AG10803 (cell line): ENCODE measurements around the gene FBLN7.

ENCODE experiments used
- DNase-seq: peaks from one replicate; pipeline ENCODE4 v3.0.0; 2010; ENCODE audit warnings: low read depth
- H3K4me3 ChIP-seq: 2 replicates; pipeline ENCODE4 v1.5.1; 2011; ENCODE audit warnings: mild to moderate bottlenecking, low read length, control low read depth
- CTCF ChIP-seq: conservative IDR thresholded peaks from 2 replicates; pipeline ENCODE4 v1.5.1; 2011; ENCODE audit warnings: mild to moderate bottlenecking, low read length, control low read depth, inconsistent platforms

FBLN7 gene, protein sequence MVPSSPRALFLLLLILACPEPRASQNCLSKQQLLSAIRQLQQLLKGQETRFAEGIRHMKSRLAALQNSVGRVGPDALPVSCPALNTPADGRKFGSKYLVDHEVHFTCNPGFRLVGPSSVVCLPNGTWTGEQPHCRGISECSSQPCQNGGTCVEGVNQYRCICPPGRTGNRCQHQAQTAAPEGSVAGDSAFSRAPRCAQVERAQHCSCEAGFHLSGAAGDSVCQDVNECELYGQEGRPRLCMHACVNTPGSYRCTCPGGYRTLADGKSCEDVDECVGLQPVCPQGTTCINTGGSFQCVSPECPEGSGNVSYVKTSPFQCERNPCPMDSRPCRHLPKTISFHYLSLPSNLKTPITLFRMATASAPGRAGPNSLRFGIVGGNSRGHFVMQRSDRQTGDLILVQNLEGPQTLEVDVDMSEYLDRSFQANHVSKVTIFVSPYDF

DNA sequence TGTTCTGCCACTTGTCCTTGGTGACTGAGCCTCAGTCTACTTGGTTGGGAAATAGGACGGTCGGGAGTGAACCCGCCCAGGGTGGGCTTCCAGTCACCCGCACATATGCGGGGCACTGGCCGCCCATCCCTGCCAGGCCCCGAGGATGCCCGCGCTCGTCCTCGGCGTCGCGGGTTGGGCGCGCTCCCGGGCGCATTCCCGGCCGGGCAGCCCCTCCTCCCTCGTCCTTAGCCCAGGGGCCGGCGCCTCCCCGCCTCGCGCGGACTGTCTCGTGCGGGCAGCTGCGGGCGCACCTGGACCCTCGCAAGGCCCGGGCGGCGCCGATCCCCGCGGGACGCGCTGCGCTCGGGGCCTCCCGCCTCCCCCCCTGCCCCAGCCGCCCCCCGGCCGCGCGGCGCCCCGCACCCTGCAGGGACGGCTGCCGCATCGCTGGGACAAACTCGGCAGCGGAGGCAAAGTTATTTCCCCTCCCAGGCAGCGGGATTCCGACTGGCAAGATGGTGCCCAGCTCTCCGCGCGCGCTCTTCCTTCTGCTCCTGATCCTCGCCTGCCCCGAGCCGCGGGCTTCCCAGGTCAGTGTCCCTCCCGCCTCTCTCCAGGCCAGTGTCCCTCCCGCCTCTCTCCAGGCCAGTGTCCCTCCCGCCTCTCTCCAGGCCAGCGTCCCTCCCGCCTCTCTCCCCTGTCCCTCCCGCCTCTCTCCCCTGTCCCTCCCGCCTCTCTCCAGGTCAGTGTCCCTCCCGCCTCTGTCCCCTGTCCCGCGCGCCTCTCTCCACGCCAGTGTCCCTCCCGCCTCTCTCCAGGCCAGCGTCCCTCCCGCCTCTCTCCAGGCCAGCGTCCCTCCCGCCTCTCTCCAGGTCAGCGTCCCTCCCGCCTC is at the start of gene FBLN7:
Gene FBLN7 (plus strand): TSS at position 227 of the 874 bp plus-strand sequence. CDS start 271 bp downstream, at position 498.
- peak within 1 kb of the TSS; percentile 69 for H3K4me3 ChIP-seq
- no peak for TF ChIP-seq CTCF
- DNase-seq: peak; percentile 13

DNA sequence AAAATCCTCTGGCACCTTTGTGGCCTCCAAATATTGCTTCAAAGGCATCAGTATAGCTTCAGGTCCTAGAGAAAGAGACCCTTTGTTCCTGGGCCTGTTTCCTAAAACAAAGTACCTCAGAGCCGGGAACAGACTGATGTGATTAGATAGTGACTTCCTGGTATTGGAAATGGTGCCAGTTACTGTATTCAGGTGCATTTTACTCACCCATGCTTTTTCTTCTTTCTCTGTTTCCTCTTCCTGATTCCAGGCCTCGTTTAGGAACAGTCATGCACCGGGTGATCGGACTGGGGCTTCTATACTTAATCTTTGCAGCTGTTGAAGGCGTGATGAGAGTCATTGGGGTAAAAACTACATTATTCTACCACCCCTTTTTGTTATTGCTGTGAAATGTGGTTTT is 48.8 kb upstream of the FBLN7 start:
- no peak overlapping the region for H3K4me3 ChIP-seq
- TF ChIP-seq CTCF: no peak
- no peak for DNase-seq

DNA sequence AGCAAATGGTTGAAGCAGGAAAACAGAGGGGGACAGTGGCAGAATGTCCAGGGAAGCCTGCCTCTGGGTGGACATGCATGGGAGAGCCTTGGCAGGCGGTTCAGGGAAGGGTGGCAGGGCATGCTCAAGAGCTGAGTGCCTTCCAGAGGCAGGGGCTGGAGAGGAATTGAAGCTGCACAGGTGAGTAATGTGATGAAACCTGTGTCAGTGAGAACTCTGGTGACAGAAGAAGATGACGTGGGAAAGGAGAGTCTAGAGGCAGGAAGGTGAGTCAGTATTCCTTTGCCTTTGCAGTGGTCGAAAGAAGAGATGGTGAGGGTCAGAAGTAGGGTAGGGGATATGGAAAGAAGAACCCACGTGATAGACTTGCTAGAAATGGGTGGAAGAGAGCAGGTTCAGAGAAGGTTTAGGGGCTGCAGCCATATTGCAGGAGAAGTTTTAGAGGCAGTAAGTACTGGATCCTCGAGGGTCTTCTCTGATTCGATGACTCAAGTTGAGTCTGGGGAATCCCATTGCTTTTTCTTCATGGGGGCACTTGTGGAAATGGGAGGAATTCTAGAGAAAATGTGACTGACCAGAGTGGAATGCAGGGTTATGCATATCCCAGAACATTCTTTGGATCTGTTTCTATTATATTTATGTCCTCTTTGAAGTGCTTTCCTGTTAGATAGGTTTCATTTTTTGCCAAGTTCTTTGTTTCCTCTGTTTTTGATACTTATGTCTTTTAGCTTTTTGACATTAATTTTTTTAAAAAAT is 45.7 kb upstream of the FBLN7 start:
- TF ChIP-seq CTCF: no peak
- DNase-seq: peak; percentile 71
- H3K4me3 ChIP-seq: no peak overlapping the region

GRCh38 chr2:112093216-112093615 is 45.0 kb upstream of the FBLN7 start:
- TF ChIP-seq CTCF: no peak
- peak; percentile 28 for DNase-seq
- H3K4me3 ChIP-seq: no peak overlapping the region

DNA sequence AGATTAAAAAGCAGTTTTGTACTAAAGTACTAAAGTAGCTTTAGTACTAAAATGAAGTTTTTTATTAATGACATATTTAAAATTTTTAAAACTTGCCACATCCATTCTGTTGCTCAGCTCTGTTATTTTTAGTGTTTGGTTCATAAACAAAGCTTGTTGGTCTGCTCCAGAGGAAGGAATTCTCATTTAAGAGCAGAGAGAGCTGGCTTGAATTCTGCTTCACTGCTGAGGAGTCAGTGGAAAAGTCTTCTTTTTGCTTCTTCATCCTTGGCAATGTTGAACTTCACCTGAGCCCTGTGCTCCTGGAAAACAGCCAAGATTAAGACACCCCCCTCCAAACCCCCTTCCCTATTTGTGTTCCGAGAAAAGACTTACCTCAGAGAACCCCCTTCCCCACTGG is 42.5 kb upstream of the FBLN7 start:
- peak; percentile 50 for DNase-seq
- no peak for TF ChIP-seq CTCF

GRCh38 chr2:112096098-112096497 is 42.1 kb upstream of the FBLN7 start:
- H3K4me3 ChIP-seq: no peak overlapping the region
- no peak for TF ChIP-seq CTCF
- peak; percentile 16 for DNase-seq

More for the DNA sequence above, 42.5 kb upstream of the FBLN7 start:
- no peak overlapping the region for H3K4me3 ChIP-seq
